ENCODE data around the gene BCL7B. TPM values are rescaled to one million over a fixed set of nuclear protein-coding genes. Genes with fewer than 3 reads are reported as not detected.

The BCL7B gene
- total and polyA plus RNA-seq, 2 experiments from 2014 or later = 17.0 to 18.2 TPM

DNA sequence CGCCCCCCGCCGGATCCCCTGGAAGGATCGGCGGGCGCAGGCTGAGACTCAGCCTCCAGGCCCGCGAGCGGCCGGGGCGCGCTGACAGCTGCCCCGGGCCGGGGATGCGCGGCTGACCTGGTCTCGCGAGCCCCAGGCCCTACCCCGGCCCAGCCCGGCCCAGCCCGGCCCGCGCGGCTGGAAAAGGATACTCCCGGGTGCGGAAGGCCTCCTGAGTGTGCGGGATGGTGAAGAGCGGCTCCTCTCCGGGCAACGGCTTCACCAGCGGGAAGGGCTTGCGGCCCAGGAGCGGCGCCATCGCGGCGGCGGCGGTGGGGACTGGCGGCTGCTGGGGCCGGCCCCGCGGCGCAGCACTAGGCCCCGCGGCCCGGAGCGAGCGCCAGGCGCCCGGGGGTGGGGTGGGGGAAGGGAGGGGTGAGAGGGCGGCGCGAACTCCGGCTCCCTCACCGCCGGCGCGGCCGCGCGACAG, 35.8 kb downstream of the BCL7B start (continued):
- TF ChIP-seq, protein P1, sequence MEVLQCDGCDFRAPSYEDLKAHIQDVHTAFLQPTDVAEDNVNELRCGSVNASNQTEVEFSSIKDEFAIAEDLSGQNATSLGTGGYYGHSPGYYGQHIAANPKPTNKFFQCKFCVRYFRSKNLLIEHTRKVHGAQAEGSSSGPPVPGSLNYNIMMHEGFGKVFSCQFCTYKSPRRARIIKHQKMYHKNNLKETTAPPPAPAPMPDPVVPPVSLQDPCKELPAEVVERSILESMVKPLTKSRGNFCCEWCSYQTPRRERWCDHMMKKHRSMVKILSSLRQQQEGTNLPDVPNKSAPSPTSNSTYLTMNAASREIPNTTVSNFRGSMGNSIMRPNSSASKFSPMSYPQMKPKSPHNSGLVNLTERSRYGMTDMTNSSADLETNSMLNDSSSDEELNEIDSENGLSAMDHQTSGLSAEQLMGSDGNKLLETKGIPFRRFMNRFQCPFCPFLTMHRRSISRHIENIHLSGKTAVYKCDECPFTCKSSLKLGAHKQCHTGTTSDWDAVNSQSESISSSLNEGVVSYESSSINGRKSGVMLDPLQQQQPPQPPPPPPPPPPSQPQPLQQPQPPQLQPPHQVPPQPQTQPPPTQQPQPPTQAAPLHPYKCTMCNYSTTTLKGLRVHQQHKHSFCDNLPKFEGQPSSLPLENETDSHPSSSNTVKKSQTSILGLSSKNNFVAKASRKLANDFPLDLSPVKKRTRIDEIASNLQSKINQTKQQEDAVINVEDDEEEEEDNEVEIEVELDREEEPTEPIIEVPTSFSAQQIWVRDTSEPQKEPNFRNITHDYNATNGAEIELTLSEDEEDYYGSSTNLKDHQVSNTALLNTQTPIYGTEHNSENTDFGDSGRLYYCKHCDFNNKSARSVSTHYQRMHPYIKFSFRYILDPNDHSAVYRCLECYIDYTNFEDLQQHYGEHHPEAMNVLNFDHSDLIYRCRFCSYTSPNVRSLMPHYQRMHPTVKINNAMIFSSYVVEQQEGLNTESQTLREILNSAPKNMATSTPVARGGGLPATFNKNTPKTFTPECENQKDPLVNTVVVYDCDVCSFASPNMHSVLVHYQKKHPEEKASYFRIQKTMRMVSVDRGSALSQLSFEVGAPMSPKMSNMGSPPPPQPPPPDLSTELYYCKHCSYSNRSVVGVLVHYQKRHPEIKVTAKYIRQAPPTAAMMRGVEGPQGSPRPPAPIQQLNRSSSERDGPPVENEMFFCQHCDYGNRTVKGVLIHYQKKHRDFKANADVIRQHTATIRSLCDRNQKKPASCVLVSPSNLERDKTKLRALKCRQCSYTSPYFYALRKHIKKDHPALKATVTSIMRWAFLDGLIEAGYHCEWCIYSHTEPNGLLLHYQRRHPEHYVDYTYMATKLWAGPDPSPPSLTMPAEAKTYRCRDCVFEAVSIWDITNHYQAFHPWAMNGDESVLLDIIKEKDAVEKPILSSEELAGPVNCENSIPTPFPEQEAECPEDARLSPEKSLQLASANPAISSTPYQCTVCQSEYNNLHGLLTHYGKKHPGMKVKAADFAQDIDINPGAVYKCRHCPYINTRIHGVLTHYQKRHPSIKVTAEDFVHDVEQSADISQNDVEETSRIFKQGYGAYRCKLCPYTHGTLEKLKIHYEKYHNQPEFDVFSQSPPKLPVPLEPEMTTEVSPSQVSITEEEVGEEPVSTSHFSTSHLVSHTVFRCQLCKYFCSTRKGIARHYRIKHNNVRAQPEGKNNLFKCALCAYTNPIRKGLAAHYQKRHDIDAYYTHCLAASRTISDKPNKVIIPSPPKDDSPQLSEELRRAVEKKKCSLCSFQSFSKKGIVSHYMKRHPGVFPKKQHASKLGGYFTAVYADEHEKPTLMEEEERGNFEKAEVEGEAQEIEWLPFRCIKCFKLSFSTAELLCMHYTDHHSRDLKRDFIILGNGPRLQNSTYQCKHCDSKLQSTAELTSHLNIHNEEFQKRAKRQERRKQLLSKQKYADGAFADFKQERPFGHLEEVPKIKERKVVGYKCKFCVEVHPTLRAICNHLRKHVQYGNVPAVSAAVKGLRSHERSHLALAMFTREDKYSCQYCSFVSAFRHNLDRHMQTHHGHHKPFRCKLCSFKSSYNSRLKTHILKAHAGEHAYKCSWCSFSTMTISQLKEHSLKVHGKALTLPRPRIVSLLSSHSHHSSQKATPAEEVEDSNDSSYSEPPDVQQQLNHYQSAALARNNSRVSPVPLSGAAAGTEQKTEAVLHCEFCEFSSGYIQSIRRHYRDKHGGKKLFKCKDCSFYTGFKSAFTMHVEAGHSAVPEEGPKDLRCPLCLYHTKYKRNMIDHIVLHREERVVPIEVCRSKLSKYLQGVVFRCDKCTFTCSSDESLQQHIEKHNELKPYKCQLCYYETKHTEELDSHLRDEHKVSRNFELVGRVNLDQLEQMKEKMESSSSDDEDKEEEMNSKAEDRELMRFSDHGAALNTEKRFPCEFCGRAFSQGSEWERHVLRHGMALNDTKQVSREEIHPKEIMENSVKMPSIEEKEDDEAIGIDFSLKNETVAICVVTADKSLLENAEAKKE (CRISPR knock-in tag; IDR thresholded peaks at IDR 0.05) = no peak
- no peak for TF ChIP-seq ZNF114 (CRISPR knock-in tag; IDR thresholded peaks at IDR 0.05)
- TF ChIP-seq EZH2 (IDR thresholded peaks at IDR 0.05; ENCODE audit: low read depth, unreplicated experiment) = no peak
- TF ChIP-seq, protein P2, sequence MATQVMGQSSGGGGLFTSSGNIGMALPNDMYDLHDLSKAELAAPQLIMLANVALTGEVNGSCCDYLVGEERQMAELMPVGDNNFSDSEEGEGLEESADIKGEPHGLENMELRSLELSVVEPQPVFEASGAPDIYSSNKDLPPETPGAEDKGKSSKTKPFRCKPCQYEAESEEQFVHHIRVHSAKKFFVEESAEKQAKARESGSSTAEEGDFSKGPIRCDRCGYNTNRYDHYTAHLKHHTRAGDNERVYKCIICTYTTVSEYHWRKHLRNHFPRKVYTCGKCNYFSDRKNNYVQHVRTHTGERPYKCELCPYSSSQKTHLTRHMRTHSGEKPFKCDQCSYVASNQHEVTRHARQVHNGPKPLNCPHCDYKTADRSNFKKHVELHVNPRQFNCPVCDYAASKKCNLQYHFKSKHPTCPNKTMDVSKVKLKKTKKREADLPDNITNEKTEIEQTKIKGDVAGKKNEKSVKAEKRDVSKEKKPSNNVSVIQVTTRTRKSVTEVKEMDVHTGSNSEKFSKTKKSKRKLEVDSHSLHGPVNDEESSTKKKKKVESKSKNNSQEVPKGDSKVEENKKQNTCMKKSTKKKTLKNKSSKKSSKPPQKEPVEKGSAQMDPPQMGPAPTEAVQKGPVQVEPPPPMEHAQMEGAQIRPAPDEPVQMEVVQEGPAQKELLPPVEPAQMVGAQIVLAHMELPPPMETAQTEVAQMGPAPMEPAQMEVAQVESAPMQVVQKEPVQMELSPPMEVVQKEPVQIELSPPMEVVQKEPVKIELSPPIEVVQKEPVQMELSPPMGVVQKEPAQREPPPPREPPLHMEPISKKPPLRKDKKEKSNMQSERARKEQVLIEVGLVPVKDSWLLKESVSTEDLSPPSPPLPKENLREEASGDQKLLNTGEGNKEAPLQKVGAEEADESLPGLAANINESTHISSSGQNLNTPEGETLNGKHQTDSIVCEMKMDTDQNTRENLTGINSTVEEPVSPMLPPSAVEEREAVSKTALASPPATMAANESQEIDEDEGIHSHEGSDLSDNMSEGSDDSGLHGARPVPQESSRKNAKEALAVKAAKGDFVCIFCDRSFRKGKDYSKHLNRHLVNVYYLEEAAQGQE (IDR thresholded peaks at IDR 0.05; ENCODE audit: unreplicated experiment) = no peak
- no peak for TF ChIP-seq CREB1 (CRISPR knock-in tag; IDR thresholded peaks at IDR 0.05; ENCODE audit: low read depth)
- no peak for TF ChIP-seq POLR2AphosphoS5 (IDR thresholded peaks at IDR 0.05; ENCODE audit: low read depth)
- TF ChIP-seq ZNF331 (CRISPR knock-in tag; IDR thresholded peaks at IDR 0.05; ENCODE audit: low read depth) = no peak
- no peak for TF ChIP-seq NANOG (IDR thresholded peaks at IDR 0.05; ENCODE audit: borderline replicate concordance)
